ENCODE data around the gene CNN2. TPM values are rescaled to one million over a fixed set of nuclear protein-coding genes. Genes with fewer than 3 reads are reported as not detected.

CNN2 gene
- total and polyA plus RNA-seq, 9 of the 15 experiments (the other 6 are each of a cell fraction or from before 2014, with no cell fraction given): 12.1 to 174 (median 52.7) TPM

DNA sequence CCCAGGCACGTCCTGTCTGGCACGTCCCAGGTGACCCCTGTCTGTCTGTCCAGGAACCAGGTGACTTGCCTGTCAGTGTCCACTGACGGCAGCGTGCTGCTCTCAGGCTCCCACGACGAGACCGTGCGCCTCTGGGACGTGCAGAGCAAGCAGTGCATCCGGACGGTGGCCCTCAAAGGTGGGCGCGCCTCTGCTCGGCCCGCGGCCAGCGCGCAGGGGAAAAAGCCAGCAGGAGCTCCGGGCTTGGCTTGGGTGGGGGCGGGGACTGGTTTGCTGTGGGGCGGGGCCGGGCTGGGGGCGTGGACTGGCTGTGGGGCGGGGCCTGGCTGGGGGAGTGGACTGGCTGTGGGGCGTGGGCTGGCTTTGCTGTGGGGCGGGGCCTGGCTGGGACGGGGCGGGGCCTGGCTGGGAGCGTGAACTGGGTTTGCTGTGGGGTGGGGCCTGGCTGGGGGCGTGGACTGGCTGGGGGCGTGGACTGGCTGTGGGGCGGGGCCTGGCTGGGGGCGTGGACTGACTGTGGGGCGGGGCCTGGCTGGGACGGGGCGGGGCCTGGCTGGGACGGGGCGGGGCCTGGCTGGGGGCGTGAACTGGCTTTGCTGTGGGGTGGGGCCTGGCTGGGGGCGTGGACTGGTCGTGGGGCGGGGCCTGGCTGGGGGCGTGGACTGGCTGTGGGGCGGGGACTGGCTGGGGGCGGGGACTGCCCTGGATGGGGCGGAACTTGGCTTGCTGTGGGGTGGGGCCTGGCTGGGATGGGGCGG is 35.1 kb upstream of the CNN2 start (continued):
- TF ChIP-seq ZNF551 (CRISPR knock-in tag; IDR thresholded peaks at IDR 0.05): no peak
- no peak for TF ChIP-seq HDAC2 (IDR thresholded peaks at IDR 0.05)
- no peak for TF ChIP-seq ZNF143 (CRISPR knock-in tag; IDR thresholded peaks at IDR 0.05)
- TF ChIP-seq GTF3C2 (IDR thresholded peaks at IDR 0.05; ENCODE audit: borderline replicate concordance, extremely low read depth, insufficient read length): no peak
- no peak for TF ChIP-seq ZFP30 (CRISPR knock-in tag; IDR thresholded peaks at IDR 0.05; ENCODE audit: borderline replicate concordance)
- TF ChIP-seq HNRNPUL1 (IDR thresholded peaks at IDR 0.05; ENCODE audit: low read length): no peak
- TF ChIP-seq PURB (CRISPR knock-in tag; IDR thresholded peaks at IDR 0.05; ENCODE audit: low read depth): no peak
- TF ChIP-seq, protein P1, sequence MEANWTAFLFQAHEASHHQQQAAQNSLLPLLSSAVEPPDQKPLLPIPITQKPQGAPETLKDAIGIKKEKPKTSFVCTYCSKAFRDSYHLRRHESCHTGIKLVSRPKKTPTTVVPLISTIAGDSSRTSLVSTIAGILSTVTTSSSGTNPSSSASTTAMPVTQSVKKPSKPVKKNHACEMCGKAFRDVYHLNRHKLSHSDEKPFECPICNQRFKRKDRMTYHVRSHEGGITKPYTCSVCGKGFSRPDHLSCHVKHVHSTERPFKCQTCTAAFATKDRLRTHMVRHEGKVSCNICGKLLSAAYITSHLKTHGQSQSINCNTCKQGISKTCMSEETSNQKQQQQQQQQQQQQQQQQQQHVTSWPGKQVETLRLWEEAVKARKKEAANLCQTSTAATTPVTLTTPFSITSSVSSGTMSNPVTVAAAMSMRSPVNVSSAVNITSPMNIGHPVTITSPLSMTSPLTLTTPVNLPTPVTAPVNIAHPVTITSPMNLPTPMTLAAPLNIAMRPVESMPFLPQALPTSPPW (CRISPR knock-in tag; IDR thresholded peaks at IDR 0.05): peak; percentile 32; the same call in 1 of the 2 replicates
- no peak for TF ChIP-seq SMARCB1 (IDR thresholded peaks at IDR 0.05; ENCODE audit: insufficient read length, low read depth)
- TF ChIP-seq, protein P2, sequence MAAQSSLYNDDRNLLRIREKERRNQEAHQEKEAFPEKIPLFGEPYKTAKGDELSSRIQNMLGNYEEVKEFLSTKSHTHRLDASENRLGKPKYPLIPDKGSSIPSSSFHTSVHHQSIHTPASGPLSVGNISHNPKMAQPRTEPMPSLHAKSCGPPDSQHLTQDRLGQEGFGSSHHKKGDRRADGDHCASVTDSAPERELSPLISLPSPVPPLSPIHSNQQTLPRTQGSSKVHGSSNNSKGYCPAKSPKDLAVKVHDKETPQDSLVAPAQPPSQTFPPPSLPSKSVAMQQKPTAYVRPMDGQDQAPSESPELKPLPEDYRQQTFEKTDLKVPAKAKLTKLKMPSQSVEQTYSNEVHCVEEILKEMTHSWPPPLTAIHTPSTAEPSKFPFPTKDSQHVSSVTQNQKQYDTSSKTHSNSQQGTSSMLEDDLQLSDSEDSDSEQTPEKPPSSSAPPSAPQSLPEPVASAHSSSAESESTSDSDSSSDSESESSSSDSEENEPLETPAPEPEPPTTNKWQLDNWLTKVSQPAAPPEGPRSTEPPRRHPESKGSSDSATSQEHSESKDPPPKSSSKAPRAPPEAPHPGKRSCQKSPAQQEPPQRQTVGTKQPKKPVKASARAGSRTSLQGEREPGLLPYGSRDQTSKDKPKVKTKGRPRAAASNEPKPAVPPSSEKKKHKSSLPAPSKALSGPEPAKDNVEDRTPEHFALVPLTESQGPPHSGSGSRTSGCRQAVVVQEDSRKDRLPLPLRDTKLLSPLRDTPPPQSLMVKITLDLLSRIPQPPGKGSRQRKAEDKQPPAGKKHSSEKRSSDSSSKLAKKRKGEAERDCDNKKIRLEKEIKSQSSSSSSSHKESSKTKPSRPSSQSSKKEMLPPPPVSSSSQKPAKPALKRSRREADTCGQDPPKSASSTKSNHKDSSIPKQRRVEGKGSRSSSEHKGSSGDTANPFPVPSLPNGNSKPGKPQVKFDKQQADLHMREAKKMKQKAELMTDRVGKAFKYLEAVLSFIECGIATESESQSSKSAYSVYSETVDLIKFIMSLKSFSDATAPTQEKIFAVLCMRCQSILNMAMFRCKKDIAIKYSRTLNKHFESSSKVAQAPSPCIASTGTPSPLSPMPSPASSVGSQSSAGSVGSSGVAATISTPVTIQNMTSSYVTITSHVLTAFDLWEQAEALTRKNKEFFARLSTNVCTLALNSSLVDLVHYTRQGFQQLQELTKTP (IDR thresholded peaks at IDR 0.05; ENCODE audit: low read depth in 1 of 2, partially characterized antibody in 2 of 2): no peak
- no peak for TF ChIP-seq LARP7 (IDR thresholded peaks at IDR 0.05)
- TF ChIP-seq ZNF3 (CRISPR knock-in tag; IDR thresholded peaks at IDR 0.05): no peak
- no peak for TF ChIP-seq ZSCAN32 (CRISPR knock-in tag; IDR thresholded peaks at IDR 0.05)
- no peak for TF ChIP-seq ZC3H4 (CRISPR knock-in tag; IDR thresholded peaks at IDR 0.05; ENCODE audit: borderline replicate concordance)
- no peak for TF ChIP-seq NR2C2 (CRISPR knock-in tag; IDR thresholded peaks at IDR 0.05)
- no peak for TF ChIP-seq NR2C2 (tag; IDR thresholded peaks at IDR 0.05)
- TF ChIP-seq NCOR1 (IDR thresholded peaks at IDR 0.05): no peak
- no peak for TF ChIP-seq PTTG1 (tag; IDR thresholded peaks at IDR 0.05; ENCODE audit: low read depth)
- TF ChIP-seq PHB (CRISPR knock-in tag; IDR thresholded peaks at IDR 0.05): no peak
- no peak for TF ChIP-seq TBL1XR1 (IDR thresholded peaks at IDR 0.05; ENCODE audit: low read length in 2 of 2)
